ENCODE data around the gene CHSY1. TPM values are rescaled to one million over a fixed set of nuclear protein-coding genes. Genes with fewer than 3 reads are reported as not detected.

Gene CHSY1, protein sequence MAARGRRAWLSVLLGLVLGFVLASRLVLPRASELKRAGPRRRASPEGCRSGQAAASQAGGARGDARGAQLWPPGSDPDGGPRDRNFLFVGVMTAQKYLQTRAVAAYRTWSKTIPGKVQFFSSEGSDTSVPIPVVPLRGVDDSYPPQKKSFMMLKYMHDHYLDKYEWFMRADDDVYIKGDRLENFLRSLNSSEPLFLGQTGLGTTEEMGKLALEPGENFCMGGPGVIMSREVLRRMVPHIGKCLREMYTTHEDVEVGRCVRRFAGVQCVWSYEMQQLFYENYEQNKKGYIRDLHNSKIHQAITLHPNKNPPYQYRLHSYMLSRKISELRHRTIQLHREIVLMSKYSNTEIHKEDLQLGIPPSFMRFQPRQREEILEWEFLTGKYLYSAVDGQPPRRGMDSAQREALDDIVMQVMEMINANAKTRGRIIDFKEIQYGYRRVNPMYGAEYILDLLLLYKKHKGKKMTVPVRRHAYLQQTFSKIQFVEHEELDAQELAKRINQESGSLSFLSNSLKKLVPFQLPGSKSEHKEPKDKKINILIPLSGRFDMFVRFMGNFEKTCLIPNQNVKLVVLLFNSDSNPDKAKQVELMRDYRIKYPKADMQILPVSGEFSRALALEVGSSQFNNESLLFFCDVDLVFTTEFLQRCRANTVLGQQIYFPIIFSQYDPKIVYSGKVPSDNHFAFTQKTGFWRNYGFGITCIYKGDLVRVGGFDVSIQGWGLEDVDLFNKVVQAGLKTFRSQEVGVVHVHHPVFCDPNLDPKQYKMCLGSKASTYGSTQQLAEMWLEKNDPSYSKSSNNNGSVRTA
- 10 to 100 TPM; 31.1 to 36.1 TPM for total RNA-seq
- polyA plus RNA-seq (ENCODE audit: insufficient read depth, low read depth, low replicate concordance), result 20.0 TPM
- long read RNA-seq, donor 1, full-length matches to known transcripts, result 21 of 43 reads
- long read RNA-seq, donor 1, partial matches to known transcripts, result 22 of 43 reads
- long read RNA-seq, donor 1, other reads (novel, unspliced or antisense), result 0 of 43 reads
- long read RNA-seq, donor 2, full-length matches to known transcripts, result 32 of 58 reads
- long read RNA-seq, donor 2, partial matches to known transcripts, result 26 of 58 reads
- long read RNA-seq, donor 2, other reads (novel, unspliced or antisense), result 0 of 58 reads

DNA sequence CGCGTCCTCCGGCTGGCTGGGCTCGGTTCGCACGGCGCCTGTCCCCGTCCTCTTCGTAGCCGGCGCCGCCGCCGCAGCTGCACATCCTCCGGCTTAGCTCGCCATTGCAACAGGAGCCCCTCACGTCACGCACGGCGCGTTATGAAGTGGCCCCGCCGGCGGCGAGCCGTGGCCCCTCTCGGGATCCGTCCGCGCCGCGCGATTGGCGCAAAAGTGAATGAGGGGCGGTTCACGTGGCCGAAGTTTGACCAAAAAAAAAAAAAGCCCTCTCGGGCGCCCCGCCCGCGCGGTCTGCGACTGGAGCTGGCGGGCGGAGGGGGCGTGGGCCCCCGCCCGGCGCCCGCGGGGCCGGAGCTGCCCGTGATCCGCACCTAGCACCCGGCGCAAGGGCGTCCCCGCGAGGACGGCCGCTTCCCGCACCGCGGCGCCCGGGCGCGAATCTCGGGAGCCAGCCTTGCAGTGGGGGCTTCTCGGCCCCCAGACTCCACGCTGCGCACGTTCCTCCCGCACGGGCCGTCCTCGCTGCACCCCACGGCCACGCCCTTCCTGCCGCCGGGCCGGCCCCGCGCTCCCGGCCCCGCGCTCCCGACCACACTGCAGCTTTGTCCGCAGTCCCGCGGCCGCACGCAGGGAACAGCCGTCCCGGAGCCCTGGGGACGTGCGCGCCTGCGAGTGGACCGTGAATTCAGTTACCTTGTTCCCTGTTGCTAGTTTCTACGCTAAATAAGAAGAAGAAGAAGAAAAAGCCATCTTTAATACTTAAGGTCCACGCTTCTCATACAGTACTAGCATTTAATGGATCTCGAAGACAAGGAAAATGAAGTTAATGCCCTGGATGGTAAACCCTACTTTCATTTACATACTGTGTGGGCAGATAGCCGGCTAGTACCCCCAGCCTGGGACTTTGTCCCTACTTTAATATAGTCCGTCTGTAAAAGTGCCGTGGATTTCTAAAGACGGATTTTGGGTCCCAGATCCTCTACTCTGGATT is at the start of gene CHSY1:
CHSY1 (minus strand) TSS at position 219 of the 991 bp plus-strand sequence. CDS start 592 bp downstream, outside the sequence.
- intact Hi-C loops (cut with DNase I; ENCODE audit: low total_unique reads), result loop anchor here (5.0 to 10.0 kb wide), 3 partner anchors 65 to 235 kb away; no protein-coding TSS in a partner anchor
- H3K9me3 ChIP-seq, result no peaks in the 10 kb centered on the region
- no peaks in the 10 kb centered on the region for H3K27me3 ChIP-seq
- peak; percentile 95 for DNase-seq
- peak within 1 kb of the TSS; percentile 90 to 92 for H3K27ac ChIP-seq
- H3K36me3 ChIP-seq (ENCODE audit: low read depth, missing control alignments), result no peaks in the 10 kb centered on the region
- peak; percentile 66 for TF ChIP-seq POLR2A (IDR thresholded peaks at IDR 0.05)
- TF ChIP-seq, protein P1, sequence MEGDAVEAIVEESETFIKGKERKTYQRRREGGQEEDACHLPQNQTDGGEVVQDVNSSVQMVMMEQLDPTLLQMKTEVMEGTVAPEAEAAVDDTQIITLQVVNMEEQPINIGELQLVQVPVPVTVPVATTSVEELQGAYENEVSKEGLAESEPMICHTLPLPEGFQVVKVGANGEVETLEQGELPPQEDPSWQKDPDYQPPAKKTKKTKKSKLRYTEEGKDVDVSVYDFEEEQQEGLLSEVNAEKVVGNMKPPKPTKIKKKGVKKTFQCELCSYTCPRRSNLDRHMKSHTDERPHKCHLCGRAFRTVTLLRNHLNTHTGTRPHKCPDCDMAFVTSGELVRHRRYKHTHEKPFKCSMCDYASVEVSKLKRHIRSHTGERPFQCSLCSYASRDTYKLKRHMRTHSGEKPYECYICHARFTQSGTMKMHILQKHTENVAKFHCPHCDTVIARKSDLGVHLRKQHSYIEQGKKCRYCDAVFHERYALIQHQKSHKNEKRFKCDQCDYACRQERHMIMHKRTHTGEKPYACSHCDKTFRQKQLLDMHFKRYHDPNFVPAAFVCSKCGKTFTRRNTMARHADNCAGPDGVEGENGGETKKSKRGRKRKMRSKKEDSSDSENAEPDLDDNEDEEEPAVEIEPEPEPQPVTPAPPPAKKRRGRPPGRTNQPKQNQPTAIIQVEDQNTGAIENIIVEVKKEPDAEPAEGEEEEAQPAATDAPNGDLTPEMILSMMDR (IDR thresholded peaks at IDR 0.05), result peak in 1 of 3 experiments; percentile 33
- H3K4me3 ChIP-seq, result peak within 1 kb of the TSS; percentile 78 to 82
- 1 to 3% methylated on average over 16 to 83 of the region's 108 CpGs for WGBS, 2 donors
- H3K4me1 ChIP-seq, result peaks cover 37% of the 10 kb centered on the region

DNA sequence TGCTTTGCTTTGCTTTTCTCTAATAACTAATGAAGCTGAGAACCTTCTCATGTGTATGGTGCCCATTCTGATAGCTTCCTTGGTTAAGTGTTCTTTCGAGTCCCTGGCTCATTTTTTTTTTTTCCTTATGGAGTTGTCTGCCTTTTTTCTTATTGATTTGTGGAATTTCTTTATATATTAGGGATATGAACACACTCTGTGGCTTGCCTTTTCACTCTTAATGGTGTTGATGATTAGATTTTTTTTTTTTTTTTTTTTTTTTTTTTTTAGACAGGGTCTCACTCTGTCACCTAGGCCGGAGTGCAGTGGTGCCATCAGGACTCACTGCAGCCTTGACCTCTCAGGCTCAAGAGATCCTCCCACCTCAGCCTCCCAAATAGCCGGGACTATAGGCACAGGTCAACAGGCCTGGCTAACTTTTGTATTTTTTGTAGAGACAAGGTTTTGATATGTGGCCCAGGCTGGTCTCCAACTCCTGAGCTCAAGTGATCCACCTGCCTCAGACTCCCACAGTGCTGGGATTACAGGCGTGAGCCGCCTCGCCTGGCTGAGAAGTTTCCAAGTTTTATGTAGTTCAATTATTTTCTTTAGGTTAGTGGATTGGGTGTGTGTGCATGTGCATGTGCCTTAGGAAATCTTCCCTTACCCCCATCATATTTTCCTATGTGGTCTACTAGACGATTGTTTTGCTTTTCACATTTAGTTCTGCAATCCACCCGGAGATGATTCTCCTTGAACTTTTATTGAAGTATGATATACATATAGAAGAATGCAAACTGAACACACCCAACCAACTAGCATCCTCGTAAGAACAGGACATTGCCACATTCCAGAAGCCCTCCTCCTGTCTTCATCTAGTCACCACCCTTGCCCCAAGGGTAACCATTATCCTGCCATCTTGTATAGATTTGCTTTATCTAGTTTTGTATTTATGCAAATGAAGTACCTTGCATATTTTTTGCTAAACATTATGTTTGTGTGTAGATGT is 44.9 kb upstream of the CHSY1 start:
- Histone ChIP-seq H3K9me3 (no peaks in the 10 kb centered on the region), H3K27ac (no peak overlapping the region), H3K27me3 (no peaks in the 10 kb centered on the region), H3K4me3 (no peak overlapping the region), H3K36me3 (ENCODE audit: low read depth, missing control alignments) (no peaks in the 10 kb centered on the region), H3K4me1 (peaks cover 17% of the 10 kb centered on the region)
- TF ChIP-seq POLR2A (IDR thresholded peaks at IDR 0.05), result no peak
- TF ChIP-seq, protein P1 (IDR thresholded peaks at IDR 0.05), result no peak
- 85 to 86% methylated on average over 7 to 9 of the region's 9 CpGs for WGBS, 2 donors
- intact Hi-C loops (cut with DNase I; ENCODE audit: low total_unique reads), result loop anchor here (10.0 kb wide), 1 partner anchor 348 kb away; no protein-coding TSS in a partner anchor
- DNase-seq, result no peak

DNA sequence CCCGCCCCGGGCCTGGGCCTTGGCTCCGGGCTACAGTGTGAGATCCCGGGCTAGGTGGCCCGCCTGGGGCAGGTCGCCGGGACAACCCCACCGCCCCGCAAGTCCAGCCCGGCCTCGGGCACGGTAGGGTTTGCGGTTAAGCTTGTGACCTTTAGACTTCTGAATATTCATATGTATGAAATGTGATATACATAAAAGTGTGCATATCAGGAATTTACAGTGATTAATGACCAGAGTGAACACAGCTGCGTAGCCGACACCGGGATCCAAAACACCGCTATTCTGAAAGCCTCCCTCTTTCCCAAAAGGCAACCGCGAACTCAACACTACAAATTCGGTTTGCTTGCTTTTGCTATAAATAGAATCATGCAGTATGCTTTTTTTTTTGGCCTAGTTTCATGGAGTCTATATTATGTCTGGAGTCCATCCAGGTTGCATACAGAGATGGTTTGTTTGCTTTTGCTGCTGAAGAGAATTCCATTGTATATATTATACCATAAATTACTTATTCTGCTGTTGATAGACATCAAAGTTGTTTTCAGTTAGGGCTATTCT is 43.8 kb upstream of the CHSY1 start:
- H3K4me3 ChIP-seq, result peak overlapping the region; percentile 94 to 98
- intact Hi-C loops (cut with DNase I; ENCODE audit: low total_unique reads), result loop anchor here (10.0 kb wide), 1 partner anchor 349 kb away; no protein-coding TSS in a partner anchor
- no peaks in the 10 kb centered on the region for H3K27me3 ChIP-seq
- H3K9me3 ChIP-seq, result no peaks in the 10 kb centered on the region
- TF ChIP-seq POLR2A (IDR thresholded peaks at IDR 0.05), result no peak
- TF ChIP-seq, protein P1 (IDR thresholded peaks at IDR 0.05), result no peak
- peaks cover 15% of the 10 kb centered on the region for H3K4me1 ChIP-seq
- no peak for DNase-seq
- H3K36me3 ChIP-seq (ENCODE audit: low read depth, missing control alignments), result no peaks in the 10 kb centered on the region
- 0 to 3% methylated on average over 8 to 20 of the region's 20 CpGs for WGBS, 2 donors
- peak overlapping the region; percentile 93 to 94 for H3K27ac ChIP-seq

Data from testis (tissue), 5 donors.